Transverse colon (tissue), 1 donor: ENCODE measurements around the gene NCAPD2.

Source experiments
- EP300 ChIP-seq: sonication (generic); formaldehyde crosslinking; IDR thresholded peaks from one replicate; pipeline ENCODE4 v1.6.1; 2017; ENCODE audit warnings: antibody characterized with exemption, low read depth
- POLR2A ChIP-seq: fragments of 450-650 bp; IDR thresholded peaks from one replicate; pipeline ENCODE4 v1.6.1; 2016; ENCODE audit warnings: antibody characterized with exemption, mild to moderate bottlenecking, moderate library complexity

DNA sequence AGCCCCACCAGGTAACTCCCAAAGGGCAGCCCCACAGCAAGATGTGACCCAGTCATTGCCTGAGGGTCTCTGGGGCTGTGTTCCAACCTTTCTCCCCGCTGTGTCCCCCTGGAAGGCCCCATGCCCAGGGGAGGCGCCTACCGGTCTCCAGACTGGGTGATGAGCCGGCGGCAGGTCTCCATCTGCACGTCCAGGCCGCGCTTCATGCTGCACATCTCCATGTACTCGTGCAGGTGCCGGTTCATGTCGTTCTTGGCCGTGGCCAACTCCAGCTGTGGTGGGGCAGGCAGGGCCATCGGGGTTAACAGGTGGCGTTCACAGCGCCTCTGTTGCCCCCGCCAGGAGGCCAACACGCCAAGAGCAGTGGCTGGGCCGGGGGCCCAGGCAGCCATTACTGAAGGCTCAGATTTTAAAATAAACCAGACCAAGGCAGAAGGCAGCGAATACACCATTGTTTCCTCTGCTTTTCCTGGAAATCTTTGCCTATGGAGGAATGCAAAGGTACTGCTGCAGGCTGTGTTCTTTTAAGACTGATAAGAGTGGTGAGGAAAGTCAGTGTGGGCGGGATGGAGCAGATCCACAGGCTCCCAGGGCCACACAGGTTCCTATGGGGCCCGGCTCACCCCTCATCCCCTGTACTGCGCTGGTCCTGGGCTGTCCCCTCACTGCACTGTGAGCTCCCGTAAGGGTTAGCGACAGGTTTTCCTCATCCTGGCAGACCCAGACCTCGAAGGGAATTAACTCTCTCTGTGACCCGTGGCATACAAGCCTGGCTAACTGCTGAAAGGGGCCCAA lies 47.7 kb downstream of the NCAPD2 start:
- TF ChIP-seq POLR2A, result no peak
- no peak for TF ChIP-seq EP300
